T-helper 1 cell treated with Interleukin-12 subunit alpha and Interleukin-12 subunit beta and Interleukin-4 antibody, amounts not matched to agents 30 μg/mL and 1 μg/mL, for 36 hours (primary cell): ENCODE data around the gene SH3GL1.

Source experiments
- H3K27ac Mint-ChIP-seq: one replicate; pipeline ENCODE4 v1.8.0; 2021; ENCODE audit warnings: mild to moderate bottlenecking, mixed read lengths
- H3K27me3 Mint-ChIP-seq: one replicate; pipeline ENCODE4 v1.8.0; 2021; ENCODE audit warnings: low read depth, mixed read lengths
- H3K36me3 Mint-ChIP-seq: one replicate; pipeline ENCODE4 v1.8.0; 2021; ENCODE audit warnings: low read depth, mixed read lengths
- H3K4me1 Mint-ChIP-seq: one replicate; pipeline ENCODE4 v1.8.0; 2021; ENCODE audit warnings: low read depth, mixed read lengths
- H3K4me3 Mint-ChIP-seq: one replicate; pipeline ENCODE4 v1.8.0; 2021; ENCODE audit warnings: mild to moderate bottlenecking, moderate library complexity, mixed read lengths
- H3K9me3 Mint-ChIP-seq: one replicate; pipeline ENCODE4 v1.8.0; 2021; ENCODE audit warnings: mixed read lengths

The SH3GL1 gene

GRCh38 chr19:4400135-4400936 is at the start of gene SH3GL1:
Gene SH3GL1, minus strand, starts transcription at chr19:4400547. Its CDS starts 179 bp downstream, at chr19:4400368.
- H3K4me3 Mint-ChIP-seq: peak within 1 kb of the TSS; percentile 92

GRCh38 chr19:4449639-4450028 is 49.3 kb upstream of the SH3GL1 start:
- Mint-ChIP-seq H3K4me1 (no peaks in the 10 kb centered on the region), H3K9me3 (no peaks in the 10 kb centered on the region), H3K27me3 (no peaks in the 10 kb centered on the region), H3K27ac (no peak overlapping the region), H3K36me3 (peaks cover 18% of the 10 kb centered on the region), H3K4me3 (no peak overlapping the region)

More at GRCh38 chr19:4400135-4400936, at the start of gene SH3GL1:
- Mint-ChIP-seq H3K36me3 (peaks cover 19% of the 10 kb centered on the region), H3K27ac (peak within 1 kb of the TSS; percentile 94), H3K27me3 (no peaks in the 10 kb centered on the region), H3K9me3 (no peaks in the 10 kb centered on the region), H3K4me1 (peaks cover 48% of the 10 kb centered on the region)

- Mint-ChIP-seq H3K36me3 (peaks cover 18% of the 10 kb centered on the region), H3K27me3 (no peaks in the 10 kb centered on the region), H3K27ac (no peak overlapping the region)
Measured at GRCh38 chr19:4449022-4449638, 48.8 kb upstream of the SH3GL1 start.

GRCh38 chr19:4448147-4448985 is 48.0 kb upstream of the SH3GL1 start:
- Mint-ChIP-seq H3K27me3 (no peaks in the 10 kb centered on the region), H3K27ac (no peak overlapping the region), H3K36me3 (peaks cover 18% of the 10 kb centered on the region), H3K4me1 (no peaks in the 10 kb centered on the region), H3K4me3 (no peak overlapping the region), H3K9me3 (no peaks in the 10 kb centered on the region)

More at GRCh38 chr19:4449022-4449638, 48.8 kb upstream of the SH3GL1 start:
- Mint-ChIP-seq H3K9me3 (no peaks in the 10 kb centered on the region), H3K4me1 (no peaks in the 10 kb centered on the region), H3K4me3 (no peak overlapping the region)

- H3K4me3 Mint-ChIP-seq: no peak overlapping the region
- H3K27ac Mint-ChIP-seq: no peak overlapping the region
- no peaks in the 10 kb centered on the region for H3K9me3 Mint-ChIP-seq
- no peaks in the 10 kb centered on the region for H3K4me1 Mint-ChIP-seq
- peaks cover 12% of the 10 kb centered on the region for H3K36me3 Mint-ChIP-seq
- no peaks in the 10 kb centered on the region for H3K27me3 Mint-ChIP-seq
Measured at GRCh38 chr19:4447327-4448146, 47.2 kb upstream of the SH3GL1 start.

- H3K36me3 Mint-ChIP-seq: peaks cover 16% of the 10 kb centered on the region
- no peak overlapping the region for H3K27ac Mint-ChIP-seq
- no peaks in the 10 kb centered on the region for H3K27me3 Mint-ChIP-seq
- no peaks in the 10 kb centered on the region for H3K4me1 Mint-ChIP-seq
- no peak overlapping the region for H3K4me3 Mint-ChIP-seq
- H3K9me3 Mint-ChIP-seq: no peaks in the 10 kb centered on the region
Measured at GRCh38 chr19:4446704-4447200, 46.4 kb upstream of the SH3GL1 start.

- no peaks in the 10 kb centered on the region for H3K4me1 Mint-ChIP-seq
- H3K36me3 Mint-ChIP-seq: peaks cover 16% of the 10 kb centered on the region
- no peak overlapping the region for H3K27ac Mint-ChIP-seq
- H3K4me3 Mint-ChIP-seq: no peak overlapping the region
- H3K27me3 Mint-ChIP-seq: no peaks in the 10 kb centered on the region
- H3K9me3 Mint-ChIP-seq: no peaks in the 10 kb centered on the region
Measured at GRCh38 chr19:4445963-4446703, 45.8 kb upstream of the SH3GL1 start.

- H3K9me3 Mint-ChIP-seq: no peaks in the 10 kb centered on the region
- no peak overlapping the region for H3K27ac Mint-ChIP-seq
- peaks cover 13% of the 10 kb centered on the region for H3K36me3 Mint-ChIP-seq
- H3K4me1 Mint-ChIP-seq: no peaks in the 10 kb centered on the region
- no peak overlapping the region for H3K4me3 Mint-ChIP-seq
- H3K27me3 Mint-ChIP-seq: no peaks in the 10 kb centered on the region
Measured at GRCh38 chr19:4444765-4445741, 44.7 kb upstream of the SH3GL1 start.

GRCh38 chr19:4443966-4444764 is 43.8 kb upstream of the SH3GL1 start:
- no peak overlapping the region for H3K27ac Mint-ChIP-seq
- H3K4me3 Mint-ChIP-seq: no peak overlapping the region
- no peaks in the 10 kb centered on the region for H3K27me3 Mint-ChIP-seq
- no peaks in the 10 kb centered on the region for H3K9me3 Mint-ChIP-seq
- H3K4me1 Mint-ChIP-seq: no peaks in the 10 kb centered on the region
- peaks cover 13% of the 10 kb centered on the region for H3K36me3 Mint-ChIP-seq

- Mint-ChIP-seq H3K4me1 (no peaks in the 10 kb centered on the region), H3K27ac (no peak overlapping the region), H3K4me3 (no peak overlapping the region), H3K36me3 (peaks cover 9% of the 10 kb centered on the region), H3K27me3 (no peaks in the 10 kb centered on the region), H3K9me3 (no peaks in the 10 kb centered on the region)
Measured at GRCh38 chr19:4443188-4443587, 42.8 kb upstream of the SH3GL1 start.

- Mint-ChIP-seq H3K4me1 (no peaks in the 10 kb centered on the region), H3K27ac (no peak overlapping the region), H3K27me3 (no peaks in the 10 kb centered on the region), H3K9me3 (no peaks in the 10 kb centered on the region), H3K4me3 (no peak overlapping the region), H3K36me3 (peaks cover 11% of the 10 kb centered on the region)
Measured at GRCh38 chr19:4442819-4443146, 42.4 kb upstream of the SH3GL1 start.
